Erythroblast (primary cell): ENCODE results near the gene FAM20A.

Experiments used
- GATA1 ChIP-seq: IDR thresholded peaks from 2 replicates; pipeline ENCODE4 v1.6.1; 2011; ENCODE audit warnings: low read depth, mild to moderate bottlenecking, control low read depth, low read length, moderate library complexity
- POLR2A ChIP-seq: IDR thresholded peaks from 2 replicates; pipeline ENCODE4 v1.6.1; 2011; ENCODE audit warnings: mild to moderate bottlenecking, low read length

GRCh38 chr17:68646626-68647526 is 45.7 kb upstream of the FAM20A start:
- TF ChIP-seq POLR2A (no peak), GATA1 (no peak)
